Ovary (tissue), 9 donors: Measurements from ENCODE around the gene GSN. TPM values are rescaled to one million over a fixed set of nuclear protein-coding genes. Genes with fewer than 3 reads are reported as not detected.

ENCODE experiments used
- DNase-seq, 5 donors: peaks; one replicate each; pipeline ENCODE4 v3.0.0-alpha.2; 2019 to 2020
- H3K27ac ChIP-seq, 2 donors: fragments of 200-600 bp; one replicate each; pipeline versions ENCODE4 v1.5.1 to v1.8.0; 2019 to 2022
- H3K27me3 ChIP-seq: fragments of 200-600 bp; one replicate; pipeline ENCODE4 v1.8.0; 2022
- H3K36me3 ChIP-seq: fragments of 200-600 bp; sonication (generic); one replicate; pipeline ENCODE4 v1.5.1; 2019
- H3K4me1 ChIP-seq: one replicate; pipeline ENCODE4 v1.8.1; 2013; ENCODE audit warnings: mild to moderate bottlenecking, moderate library complexity; ENCODE audit not compliant: insufficient read depth
- H3K4me3 ChIP-seq: fragments of 200-600 bp; sonication (generic); one replicate; pipeline ENCODE4 v1.5.1; 2017
- H3K9me3 ChIP-seq, 2 donors: fragments of 200-600 bp in 1 of 2; sonication (generic) in 1 of 2; one replicate each; pipeline versions ENCODE4 v1.5.1 to v1.8.1; 2013 to 2019; ENCODE audit warnings: mild to moderate bottlenecking in 1 of 2, moderate library complexity in 1 of 2
- CTCF ChIP-seq, 3 donors: fragments of 450-650 bp in 2 of 3; fragments of 200-600 bp in 1 of 3; IDR thresholded peaks; one replicate each; pipeline versions ENCODE4 v1.5.1 to v1.8.0; 2016 to 2022; ENCODE audit warnings: antibody characterized with exemption in 3 of 3, mild to moderate bottlenecking in 1 of 3
- EP300 ChIP-seq: sonication (generic); formaldehyde crosslinking; IDR thresholded peaks from one replicate; pipeline ENCODE4 v1.6.1; 2017; ENCODE audit warnings: antibody characterized with exemption
- POLR2A ChIP-seq: fragments of 450-650 bp; IDR thresholded peaks from one replicate; pipeline ENCODE4 v1.6.1; 2017; ENCODE audit warnings: antibody characterized with exemption, mild to moderate bottlenecking, moderate library complexity
- WGBS, 3 donors: extraction: QIAGEN DNeasy Blood & Tissue Kit in 1 of 3; methylation state at CpG; one replicate each; pipeline versions ENCODE4 v1.1.5 to v1.1.7; 2013 to 2017; 5-methylcytosine and 5-hydroxymethylcytosine counted together
- intact Hi-C, 4 donors: fragments of 100-400 bp; cut with DNase I; formaldehyde crosslinking; loops; one replicate each; pipeline versions ENCODE4 v1.11.0 to v1.15.1; 2022 to 2023
- polyA plus RNA-seq, 2 donors: library from polyadenylated mRNA; stranded (reverse); fragments of 200-250 nt in 1 of 2; fragments of 350-450 nt in 1 of 2; fragmentation: Illumina TruSeq in 1 of 2; extraction: RNeasy Lipid Tissue Mini Kit (QIAGEN cat#74804) in 1 of 2; gene quantifications; one replicate each; pipeline ENCODE4 v1.2.3, GENCODE V29; 2013 to 2014
- total RNA-seq, 7 donors: library from RNA; depleted of rRNA in 2 of 7; stranded (reverse); fragments of >200 nt in 2 of 7; fragmentation: NEBNext Ultra II Directional in 3 of 7; extraction: Animal tissue kit (Norgen Biotek cat#: 25700) in 3 of 7; gene quantifications; one replicate each; pipeline versions ENCODE4 v1.1.0 to v1.2.4, GENCODE V29; 2016 to 2023
- donor health status: DM: no; HTN: no; CAD: no; lungs with moderate emphysema.
- donor health status: DM: no; HTN: no; CAD: no.
- donor health status: Bipolar disorder and iron deficiency.
- donor health status: DM: yes; HTN: yes; CAD: no.
- donor health status: DM: no; HTN: no; CAD: no.
- donor health status: DM: yes; HTN: yes; CAD: no.

The GSN gene
- total and polyA plus RNA-seq, 9 donors: 188 to 706 (median 370) TPM

DNA sequence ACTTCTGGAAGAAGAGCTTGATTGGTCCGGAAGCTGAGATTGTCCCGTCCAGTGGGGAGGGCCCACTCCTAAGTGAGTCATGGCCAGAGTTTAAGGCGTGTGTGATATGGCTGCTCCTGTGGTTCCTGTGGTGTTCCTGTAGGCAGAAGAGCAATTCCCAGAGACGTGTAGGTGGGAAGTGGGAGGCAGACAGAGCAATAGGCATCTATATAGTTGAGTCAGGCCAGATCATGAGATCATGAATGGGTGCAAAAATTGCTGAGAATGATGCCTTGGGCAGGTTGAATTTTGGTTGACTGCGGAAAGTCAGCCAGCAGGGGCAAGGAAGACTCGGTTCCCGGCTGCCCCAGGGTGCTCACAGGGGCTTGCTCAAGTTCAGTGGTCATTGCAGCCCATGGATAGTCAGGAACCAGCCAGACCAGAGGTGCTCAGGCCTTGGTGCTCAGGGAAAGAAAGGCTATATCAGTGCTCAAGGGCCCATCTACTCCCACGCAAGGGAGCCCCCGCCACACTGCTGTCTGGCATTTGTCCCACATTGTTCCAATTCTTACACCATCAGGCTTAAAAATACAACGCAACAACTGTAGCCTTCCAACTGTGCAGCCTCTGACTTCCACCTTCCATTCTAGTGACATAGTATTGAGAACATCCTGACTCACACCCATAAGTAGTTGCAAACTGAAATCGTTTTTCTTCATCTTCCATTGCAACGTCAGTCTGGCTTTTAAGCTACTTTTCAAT lies 21.0 kb upstream of the GSN start:
- Histone ChIP-seq H3K4me3 (no peak overlapping the region), H3K4me1 (no peaks in the 10 kb centered on the region), H3K27me3 (no peaks in the 10 kb centered on the region), H3K36me3 (no peaks in the 10 kb centered on the region), H3K9me3 (no peaks in the 10 kb centered on the region), H3K27ac (no peak overlapping the region)
- intact Hi-C loops: no loop called here
- TF ChIP-seq EP300: no peak
- TF ChIP-seq POLR2A: no peak
- TF ChIP-seq CTCF (IDR thresholded peaks at IDR 0.05): no peak
- DNase-seq: no peak
- WGBS, 3 donors: 66 to 68% (median 67%) methylated on average over 12 of the region's 12 CpGs

DNA sequence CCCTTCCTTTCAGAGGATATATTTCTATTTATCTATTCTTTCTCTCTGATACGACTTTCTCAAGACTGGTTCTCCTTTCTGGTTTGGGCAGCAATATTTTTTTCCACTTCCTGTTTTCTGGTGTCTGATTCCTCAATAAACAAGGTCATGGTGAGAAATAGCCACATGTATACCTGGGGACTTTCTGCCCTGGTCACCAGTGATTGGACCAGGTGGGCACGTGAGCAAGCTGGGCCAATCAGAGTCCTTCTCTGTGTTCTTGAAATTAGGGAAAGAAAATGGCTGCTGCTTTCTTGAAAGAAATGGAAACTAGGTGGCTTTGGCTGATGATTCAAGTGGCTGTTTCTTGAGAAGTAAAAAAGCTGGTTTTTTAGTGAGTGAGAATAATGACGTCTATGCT lies 18.4 kb upstream of the GSN start:
- no peak for DNase-seq
- intact Hi-C loops: no loop called here
- Histone ChIP-seq H3K4me1 (no peaks in the 10 kb centered on the region), H3K27me3 (no peaks in the 10 kb centered on the region), H3K4me3 (no peak overlapping the region), H3K36me3 (no peaks in the 10 kb centered on the region), H3K9me3 (no peaks in the 10 kb centered on the region), H3K27ac (no peak overlapping the region)
- TF ChIP-seq EP300 (no peak), POLR2A (no peak), CTCF (IDR thresholded peaks at IDR 0.05) (no peak)
- 84 to 88% (median 85%) methylated on average over 3 of the region's 3 CpGs for WGBS, 3 donors

GRCh38 chr9:121252104-121252851 lies 15.7 kb upstream of the GSN start:
- no peaks in the 10 kb centered on the region for H3K9me3 ChIP-seq
- DNase-seq: no peak
- H3K27me3 ChIP-seq: no peaks in the 10 kb centered on the region
- no peak overlapping the region for H3K27ac ChIP-seq
- H3K4me3 ChIP-seq: no peak overlapping the region
- no peaks in the 10 kb centered on the region for H3K4me1 ChIP-seq
- no peaks in the 10 kb centered on the region for H3K36me3 ChIP-seq
- WGBS, 3 donors: 83 to 93% (median 85%) methylated on average over 5 of the region's 5 CpGs
- intact Hi-C loops: no loop called here
- TF ChIP-seq POLR2A: no peak
- no peak for TF ChIP-seq EP300
- no peak for TF ChIP-seq CTCF (IDR thresholded peaks at IDR 0.05)

GRCh38 chr9:121253162-121253561 lies 14.8 kb upstream of the GSN start:
- intact Hi-C loops: no loop called here
- no peaks in the 10 kb centered on the region for H3K27me3 ChIP-seq
- H3K27ac ChIP-seq: no peak overlapping the region
- no peak overlapping the region for H3K4me3 ChIP-seq
- no peaks in the 10 kb centered on the region for H3K9me3 ChIP-seq
- H3K4me1 ChIP-seq: peaks cover 5% of the 10 kb centered on the region
- H3K36me3 ChIP-seq: no peaks in the 10 kb centered on the region
- DNase-seq: no peak
- 91 to 95% (median 95%) methylated on average over 2 of the region's 2 CpGs for WGBS, 3 donors
- no peak for TF ChIP-seq EP300
- no peak for TF ChIP-seq CTCF (IDR thresholded peaks at IDR 0.05)
- TF ChIP-seq POLR2A: no peak
